CD14-positive monocyte (primary cell): ENCODE measurements around the gene PARVG. TPM values are rescaled to one million over a fixed set of nuclear protein-coding genes. Genes with fewer than 3 reads are reported as not detected.

Experiments used
- DNase-seq, 3 donors: peaks; one replicate each; pipeline ENCODE4 v3.0.0-alpha.2; 2011 to 2022
- H2AFZ ChIP-seq: 2 replicates; pipeline ENCODE4 v1.6.0; 2012; ENCODE audit warnings: mild to moderate bottlenecking, low read depth, low read length, inconsistent platforms; ENCODE audit not compliant: insufficient read depth, poor library complexity, severe bottlenecking
- H3K27ac ChIP-seq, 2 donors: 1 replicate in 1 of 2; 2 replicates in 1 of 2; pipeline ENCODE4 v1.5.1; 2012 to 2013; ENCODE audit warnings: low read length in 2 of 2, control low read depth in 1 of 2, inconsistent platforms in 1 of 2, low read depth in 1 of 2, mild to moderate bottlenecking in 1 of 2
- H3K27me3 ChIP-seq, 2 donors: one replicate each; pipeline versions ENCODE4 v1.6.0 to v1.6.1; 2011 to 2013; ENCODE audit warnings: low read length in 2 of 2; ENCODE audit not compliant: control insufficient read depth in 2 of 2, insufficient read depth in 2 of 2
- H3K36me3 ChIP-seq, 2 donors: replicated peaks in 1 of 2; 1 replicate in 1 of 2; 2 replicates in 1 of 2; pipeline versions ENCODE4 v1.5.1 to v1.6.1; 2012 to 2013; ENCODE audit warnings: low read length in 2 of 2, control low read depth in 1 of 2, inconsistent platforms in 1 of 2, mild to moderate bottlenecking in 1 of 2; ENCODE audit not compliant: insufficient read depth in 2 of 2, control insufficient read depth in 1 of 2
- H3K4me1 ChIP-seq, 2 donors: 1 replicate in 1 of 2; 2 replicates in 1 of 2; pipeline versions ENCODE4 v1.5.1 to v1.6.1; 2012 to 2013; ENCODE audit warnings: low read length in 2 of 2, control low read depth in 1 of 2, inconsistent platforms in 1 of 2, mild to moderate bottlenecking in 1 of 2, moderate library complexity in 1 of 2; ENCODE audit not compliant: insufficient read depth in 2 of 2, control insufficient read depth in 1 of 2
- H3K4me2 ChIP-seq: replicated peaks from 2 replicates; pipeline ENCODE3; 2012; ENCODE audit warnings: low read length, moderate library complexity, mild to moderate bottlenecking; ENCODE audit not compliant: poor library complexity, severe bottlenecking; ENCODE audit errors: extremely low read depth
- H3K4me3 ChIP-seq, 3 experiments: fragments of 200-600 bp in 1 of 3; sonication (generic) in 1 of 3; replicated peaks in 1 of 3; 1 replicate in 2 of 3; 2 replicates in 1 of 3; pipeline ENCODE4 v1.5.1; 2011 to 2013; ENCODE audit warnings: low read length in 3 of 3, mild to moderate bottlenecking in 3 of 3, control low read depth in 2 of 3, low read depth in 2 of 3, inconsistent platforms in 1 of 3, moderate library complexity in 1 of 3
- H3K79me2 ChIP-seq: 2 replicates; pipeline ENCODE4 v1.6.0; 2012; ENCODE audit warnings: mild to moderate bottlenecking, control low read depth, inconsistent platforms, low read length, moderate library complexity; ENCODE audit not compliant: insufficient read depth
- H3K9ac ChIP-seq: 2 replicates; pipeline ENCODE4 v1.6.0; 2017; ENCODE audit warnings: low read length, mild to moderate bottlenecking; ENCODE audit not compliant: insufficient read depth, poor library complexity, severe bottlenecking
- H3K9me3 ChIP-seq, 2 donors: replicated peaks in 1 of 2; 1 replicate in 1 of 2; 2 replicates in 1 of 2; pipeline versions ENCODE4 v1.5.1 to v1.6.1; 2012 to 2013; ENCODE audit warnings: low read length in 2 of 2, control low read depth in 1 of 2; ENCODE audit not compliant: control insufficient read depth in 1 of 2, insufficient read depth in 1 of 2
- H4K20me1 ChIP-seq: 2 replicates; pipeline ENCODE4 v1.6.0; 2012; ENCODE audit warnings: mild to moderate bottlenecking, low read length, control low read depth, moderate library complexity; ENCODE audit not compliant: insufficient read depth
- H3K27ac Mint-ChIP-seq, 7 donors: one replicate each; pipeline ENCODE4 v1.8.0; 2020; ENCODE audit warnings: mild to moderate bottlenecking in 7 of 7, mixed read lengths in 7 of 7, moderate library complexity in 6 of 7, inconsistent platforms in 2 of 7
- H3K27me3 Mint-ChIP-seq, 3 donors: one replicate each; pipeline ENCODE4 v1.8.0; 2021 to 2022; ENCODE audit warnings: low read depth in 3 of 3, mild to moderate bottlenecking in 3 of 3, mixed read lengths in 3 of 3, moderate library complexity in 3 of 3, inconsistent platforms in 1 of 3
- H3K36me3 Mint-ChIP-seq, 2 donors: one replicate each; pipeline ENCODE4 v1.8.0; 2020; ENCODE audit warnings: mixed read lengths in 2 of 2, inconsistent platforms in 1 of 2, mild to moderate bottlenecking in 1 of 2
- H3K4me1 Mint-ChIP-seq: one replicate; pipeline ENCODE4 v1.8.0; 2020; ENCODE audit warnings: mild to moderate bottlenecking, mixed read lengths
- H3K4me3 Mint-ChIP-seq, 2 donors: one replicate each; pipeline ENCODE4 v1.8.0; 2020; ENCODE audit warnings: mild to moderate bottlenecking in 2 of 2, mixed read lengths in 2 of 2, moderate library complexity in 1 of 2
- H3K9me3 Mint-ChIP-seq, 7 donors: one replicate each; pipeline ENCODE4 v1.8.0; 2020 to 2022; ENCODE audit warnings: mixed read lengths in 7 of 7, mild to moderate bottlenecking in 6 of 7, moderate library complexity in 6 of 7, inconsistent platforms in 2 of 7
- CTCF ChIP-seq: fragments of 200-600 bp; IDR thresholded peaks from one replicate; pipeline ENCODE4 v1.8.0; 2022; ENCODE audit warnings: antibody characterized with exemption, mild to moderate bottlenecking
- WGBS: methylation state at CpG from one replicate; pipeline ENCODE4 v1.1.5; 2013; ENCODE audit warnings: missing lambda C conversion rate; ENCODE audit not compliant: insufficient coverage; 5-methylcytosine and 5-hydroxymethylcytosine counted together
- intact Hi-C, 2 donors: fragments of 100-400 bp; cut with micrococcal nuclease; formaldehyde crosslinking; loops; one replicate each; pipeline versions ENCODE4 v1.15.0 to v1.15.1; 2023
- polyA plus RNA-seq, 3 donors: library from polyadenylated mRNA; depleted of rRNA in 1 of 3; unstranded in 2 of 3; stranded (reverse) in 1 of 3; fragments of 300-500 nt in 2 of 3; fragments of >200 nt in 1 of 3; fragmentation: Illumina TruSeq in 2 of 3; gene quantifications; 1 replicate in 2 of 3; 2 replicates in 1 of 3; pipeline ENCODE4 v1.2.3, GENCODE V29; 2012 to 2021

PARVG gene
- polyA plus RNA-seq, 3 donors = 169 to 577 (median 190) TPM

DNA sequence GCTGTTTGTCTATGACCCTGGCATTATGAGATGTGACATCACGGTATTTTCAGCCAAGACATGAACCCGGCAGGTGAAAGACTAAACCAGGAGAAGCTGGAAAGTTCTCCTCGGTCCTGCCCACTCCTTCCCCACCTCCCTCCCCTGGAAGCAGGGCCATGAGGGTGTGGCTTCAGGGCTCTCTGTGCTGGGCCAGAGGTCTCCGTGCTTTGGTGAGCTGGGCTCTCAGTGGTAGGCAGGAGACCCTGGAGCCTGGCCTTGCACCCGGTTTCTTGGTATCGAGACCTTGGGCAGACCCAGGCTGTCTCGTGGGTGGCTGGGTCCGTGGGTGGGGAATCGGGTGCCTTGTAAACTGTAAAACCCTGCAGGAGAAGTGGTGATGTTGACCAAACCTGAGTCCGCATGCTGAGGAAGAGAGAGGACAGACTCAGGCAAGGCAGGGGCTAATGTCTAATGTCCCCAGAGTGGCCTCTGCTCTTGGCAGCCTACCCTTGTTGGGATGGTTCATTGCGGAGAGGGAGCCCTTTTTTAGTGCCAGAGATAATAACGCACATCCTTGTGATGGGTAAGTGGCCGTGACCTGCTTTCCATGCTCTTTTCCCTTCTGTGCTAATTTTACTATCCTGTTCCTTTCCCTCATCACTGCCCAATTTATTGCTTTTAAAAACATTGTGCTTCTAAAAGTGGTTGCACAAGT, 48.6 kb upstream of the PARVG start:
- Histone ChIP-seq H3K4me3 (no peak overlapping the region), H3K36me3 (peaks cover 52 to 59% of the 10 kb centered on the region in 2 donors), H3K4me1 (peaks cover 20 to 22% of the 10 kb centered on the region in 2 donors), H3K9me3 (peaks cover 13 to 15% of the 10 kb centered on the region in 2 donors), H3K9ac (no peak overlapping the region), H2AFZ (no peak overlapping the region), H4K20me1 (no peaks in the 10 kb centered on the region), H3K27ac (no peak overlapping the region), H3K27me3 (no peaks in the 10 kb centered on the region), H3K4me2 (no peak overlapping the region), H3K79me2 (no peaks in the 10 kb centered on the region)
- peaks cover 32% of the 10 kb centered on the region for H3K4me1 Mint-ChIP-seq
- no peak for DNase-seq
- H3K27me3 Mint-ChIP-seq = peaks cover 0 to 5% (median 2%) of the 10 kb centered on the region in 3 donors
- peak overlapping the region in 1 of 7 donors; percentile 41 for H3K27ac Mint-ChIP-seq
- WGBS = over 99% methylated on average over 8 of the region's 13 CpGs
- intact Hi-C loops = no loop called here
- H3K4me3 Mint-ChIP-seq = no peak overlapping the region
- peaks cover 60% of the 10 kb centered on the region in 2 donors for H3K36me3 Mint-ChIP-seq
- H3K9me3 Mint-ChIP-seq = peaks cover 10 to 21% (median 14%) of the 10 kb centered on the region in 7 donors
- no peak for TF ChIP-seq CTCF

- H3K27ac Mint-ChIP-seq = no peak overlapping the region
- no peak overlapping the region for H3K9ac ChIP-seq
- no peak overlapping the region for H3K4me2 ChIP-seq
- H3K9me3 Mint-ChIP-seq = peaks cover 16 to 27% (median 20%) of the 10 kb centered on the region in 7 donors
- no peak overlapping the region for H2AFZ ChIP-seq
- peaks cover 58 to 65% of the 10 kb centered on the region in 2 donors for H3K36me3 ChIP-seq
- H3K36me3 Mint-ChIP-seq = peaks cover 64 to 66% of the 10 kb centered on the region in 2 donors
- H3K4me3 ChIP-seq = no peak overlapping the region
- 98% methylated on average over 9 of the region's 12 CpGs for WGBS
- peaks cover 19 to 20% of the 10 kb centered on the region in 2 donors for H3K9me3 ChIP-seq
- H3K4me1 ChIP-seq = peaks cover 14 to 17% of the 10 kb centered on the region in 2 donors
- no peak for DNase-seq
- H4K20me1 ChIP-seq = no peaks in the 10 kb centered on the region
- H3K27me3 Mint-ChIP-seq = peaks cover 0 to 5% (median 2%) of the 10 kb centered on the region in 3 donors
- H3K4me1 Mint-ChIP-seq = peaks cover 26% of the 10 kb centered on the region
- no peak for TF ChIP-seq CTCF
- no peaks in the 10 kb centered on the region for H3K27me3 ChIP-seq
- no peak overlapping the region for H3K27ac ChIP-seq
- intact Hi-C loops = no loop called here
- no peaks in the 10 kb centered on the region for H3K79me2 ChIP-seq
- no peak overlapping the region for H3K4me3 Mint-ChIP-seq
These were observed 48.0 kb upstream of the PARVG start for GRCh38 chr22:44132724-44133123.
